Fibroblast of skin of left quadriceps (primary cell): ENCODE measurements around the gene KRTAP4-5.
A peak's percentile ranks its signal among the peaks of the same experiment; 100 is the strongest.
"Not testable (repeated sequence)": the region's sequence is repeated elsewhere in the genome, so short reads cannot be mapped to it uniquely, and the experiment has no call there.

Experiments used
- DNase-seq, 2 experiments: peaks; one replicate each; pipeline ENCODE4 v3.0.0-alpha.2; 2013; ENCODE audit warnings: low read depth in 2 of 2

KRTAP4-5 gene

GRCh38 chr17:41108728-41109386 lies 40.8 kb downstream of the KRTAP4-5 start:
- not testable (repeated sequence) for DNase-seq

DNA sequence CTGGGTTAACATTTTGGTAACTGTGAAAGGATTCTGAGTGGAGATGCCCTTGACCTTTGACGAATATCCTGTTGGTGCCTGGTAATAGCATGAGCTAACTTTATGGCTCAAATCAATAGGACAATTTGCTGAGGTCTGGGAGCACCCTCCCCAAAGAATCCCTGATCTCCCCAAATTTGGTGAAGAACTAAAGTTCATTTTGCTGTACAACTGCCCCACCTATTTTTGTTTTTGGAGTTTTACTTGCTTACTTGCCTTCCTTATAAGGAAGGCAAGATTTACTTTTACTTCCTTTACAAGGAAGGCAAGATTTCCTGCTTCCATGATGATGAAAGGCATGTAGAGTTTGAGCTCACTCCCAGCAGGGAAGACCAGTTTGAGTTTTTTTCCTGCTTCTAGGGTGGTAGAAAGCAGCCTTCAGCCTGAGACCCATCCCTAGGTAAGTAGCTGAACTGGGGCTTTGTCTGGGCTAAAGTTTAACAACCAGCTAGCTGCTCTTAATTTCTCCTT lies 41.6 kb downstream of the KRTAP4-5 start:
- no peak for DNase-seq

GRCh38 chr17:41105347-41105746 lies 44.3 kb downstream of the KRTAP4-5 start, which contains the start of gene KRTAP4-9:
Gene KRTAP4-9 (plus strand): TSS chr17:41105389. CDS start chr17:41105389, 0 bp downstream.
- not testable (repeated sequence) for DNase-seq

- peak; percentile 54 to 61 for DNase-seq
These were observed 45.1 kb downstream of the KRTAP4-5 start for GRCh38 chr17:41104386-41105038.

DNA sequence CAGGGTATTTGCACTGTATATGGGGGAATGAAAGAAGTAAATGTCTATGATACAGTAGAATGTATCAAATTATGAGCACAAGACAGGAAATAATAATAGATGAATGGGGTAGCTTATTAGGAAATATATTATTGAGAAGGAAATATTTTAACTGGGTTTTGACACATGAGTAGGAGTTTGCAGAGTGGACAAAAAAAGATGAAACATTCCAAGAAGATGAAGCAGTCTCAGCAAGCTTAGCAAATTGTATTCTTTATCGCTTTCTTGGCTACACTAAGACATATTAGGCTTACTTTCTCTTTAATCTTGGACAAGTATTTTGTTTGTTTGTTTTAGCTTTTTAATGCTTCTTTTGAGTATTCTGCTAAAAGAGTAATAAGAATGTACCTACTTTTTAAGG lies 45.7 kb downstream of the KRTAP4-5 start:
- DNase-seq = no peak

DNA sequence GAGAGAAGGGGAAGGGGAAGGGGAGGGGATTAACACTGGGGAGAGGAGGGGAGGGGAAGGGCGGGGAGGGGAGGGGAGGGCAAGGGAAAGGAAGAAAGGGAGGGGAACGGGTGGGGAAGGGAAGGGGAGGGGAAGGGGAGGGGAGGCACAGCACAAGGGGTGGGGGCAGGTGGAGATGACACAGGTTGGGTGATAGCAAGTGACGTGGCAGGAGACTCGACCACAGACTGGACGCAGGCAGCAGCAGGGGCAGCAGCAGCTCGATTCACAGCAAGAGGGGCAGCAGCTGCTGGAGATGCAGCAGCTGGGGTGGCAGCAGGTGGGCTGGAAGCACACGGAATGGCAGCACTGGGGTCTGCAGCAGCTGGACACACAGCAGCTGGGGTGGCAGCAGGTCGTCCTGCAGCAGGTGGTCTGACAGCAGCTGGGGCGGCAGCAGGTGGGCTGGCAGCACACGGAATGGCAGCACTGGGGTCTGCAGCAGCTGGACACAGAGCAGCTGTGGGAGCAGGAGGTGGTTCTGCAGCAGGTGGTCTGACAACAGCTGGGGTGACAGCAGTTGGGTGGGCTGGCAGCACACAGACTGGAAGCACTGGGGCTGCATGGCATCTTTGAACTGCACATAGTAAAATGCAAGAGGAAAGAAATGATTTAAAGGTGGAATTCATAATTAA lies 47.9 kb downstream of the KRTAP4-5 start, which contains the start of gene KRTAP4-16:
TSS of gene KRTAP4-16 (minus strand) at position 624 of the 674 bp plus-strand sequence. CDS start at position 624, 0 bp downstream.
- no peak for DNase-seq

DNA sequence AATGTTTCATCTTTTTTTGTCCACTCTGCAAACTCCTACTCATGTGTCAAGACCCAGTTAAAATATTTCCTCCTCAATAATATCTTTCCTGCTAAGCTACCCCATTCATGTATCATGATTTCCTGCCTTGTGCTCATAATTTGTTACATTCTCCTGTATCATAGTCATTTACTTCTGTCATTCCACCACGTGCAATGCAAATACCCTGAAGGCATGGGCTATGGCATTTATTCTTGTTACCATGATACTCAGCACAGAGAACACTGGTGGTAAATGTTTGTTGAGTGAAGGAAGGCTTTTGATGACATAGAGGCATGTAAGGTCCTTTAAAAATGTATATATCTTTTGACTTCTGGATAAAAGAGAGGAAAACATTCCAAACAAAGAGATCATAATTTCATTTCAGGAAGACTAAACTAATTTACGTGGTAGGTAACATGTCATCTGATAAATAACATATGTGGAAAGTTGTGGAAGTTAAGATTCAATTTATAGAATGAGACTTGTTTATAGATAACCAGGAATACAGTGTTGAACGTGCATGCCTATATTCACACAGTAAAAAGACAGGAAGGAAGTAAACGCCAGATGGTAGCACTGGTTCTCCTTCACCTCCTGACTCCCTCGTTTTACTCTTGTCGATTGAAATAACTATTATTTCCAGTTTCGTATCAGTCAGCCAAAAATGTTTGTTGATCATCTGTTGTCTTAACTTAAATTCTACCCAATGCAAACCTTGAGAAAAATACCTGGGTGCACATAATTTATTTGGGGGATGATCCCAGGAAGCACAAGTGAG lies 49.7 kb downstream of the KRTAP4-5 start:
- peak; percentile 68 to 69 for DNase-seq
